GM18907 (cell line): ENCODE data around the gene CCDC86.

Experiments used
- ATAC-seq: cut with Tn5 transposase; IDR thresholded peaks from one replicate; pipeline ENCODE4 v1.9.1; 2021; ENCODE audit warnings: mild to moderate bottlenecking, moderate library complexity; ENCODE audit not compliant: unreplicated experiment

Gene CCDC86

GRCh38 chr11:60867871-60868681 is 26.2 kb downstream of the CCDC86 start:
- no peak for ATAC-seq

GRCh38 chr11:60868682-60869450 is 27.0 kb downstream of the CCDC86 start:
- no peak for ATAC-seq

- ATAC-seq, result no peak
These were observed 27.5 kb downstream of the CCDC86 start for GRCh38 chr11:60869451-60869825.

- ATAC-seq, result no peak
These were observed 28.4 kb downstream of the CCDC86 start for GRCh38 chr11:60870276-60870675.

DNA sequence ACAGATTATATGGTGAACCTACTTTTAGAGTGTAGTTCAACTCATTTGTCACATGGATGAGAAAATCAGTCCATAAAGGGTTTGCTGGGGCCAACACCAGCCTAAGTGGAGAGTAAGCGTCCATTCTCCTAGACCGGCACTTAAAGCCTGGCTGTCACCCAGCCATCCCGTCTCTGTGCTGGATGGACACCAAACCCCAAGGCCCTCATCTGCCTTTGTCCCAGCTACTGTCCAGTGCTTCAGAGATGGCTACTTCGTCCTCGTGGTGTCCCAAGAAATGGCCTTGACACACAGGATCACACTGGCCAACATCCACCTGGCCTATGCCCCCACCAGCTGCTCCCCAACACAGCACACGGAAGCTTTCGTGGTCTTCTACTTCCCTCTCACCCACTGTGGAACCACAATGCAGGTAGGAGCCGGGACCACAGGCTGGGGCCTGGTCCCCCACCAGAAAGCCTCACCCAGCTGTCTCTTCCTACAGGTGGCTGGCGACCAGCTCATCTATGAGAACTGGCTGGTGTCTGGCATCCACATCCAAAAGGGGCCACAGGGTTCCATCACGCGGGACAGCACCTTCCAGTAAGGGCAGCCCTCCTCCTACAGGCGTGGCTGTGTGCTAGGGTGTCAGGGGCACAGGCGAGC is 28.9 kb downstream of the CCDC86 start:
- no peak for ATAC-seq

GRCh38 chr11:60871378-60872061 is 29.6 kb downstream of the CCDC86 start:
- no peak for ATAC-seq

GRCh38 chr11:60872124-60872960 is 30.4 kb downstream of the CCDC86 start:
- no peak for ATAC-seq

- no peak for ATAC-seq
These were observed 31.1 kb downstream of the CCDC86 start for GRCh38 chr11:60872961-60873524.

GRCh38 chr11:60873533-60873932 is 31.6 kb downstream of the CCDC86 start:
- ATAC-seq, result no peak

DNA sequence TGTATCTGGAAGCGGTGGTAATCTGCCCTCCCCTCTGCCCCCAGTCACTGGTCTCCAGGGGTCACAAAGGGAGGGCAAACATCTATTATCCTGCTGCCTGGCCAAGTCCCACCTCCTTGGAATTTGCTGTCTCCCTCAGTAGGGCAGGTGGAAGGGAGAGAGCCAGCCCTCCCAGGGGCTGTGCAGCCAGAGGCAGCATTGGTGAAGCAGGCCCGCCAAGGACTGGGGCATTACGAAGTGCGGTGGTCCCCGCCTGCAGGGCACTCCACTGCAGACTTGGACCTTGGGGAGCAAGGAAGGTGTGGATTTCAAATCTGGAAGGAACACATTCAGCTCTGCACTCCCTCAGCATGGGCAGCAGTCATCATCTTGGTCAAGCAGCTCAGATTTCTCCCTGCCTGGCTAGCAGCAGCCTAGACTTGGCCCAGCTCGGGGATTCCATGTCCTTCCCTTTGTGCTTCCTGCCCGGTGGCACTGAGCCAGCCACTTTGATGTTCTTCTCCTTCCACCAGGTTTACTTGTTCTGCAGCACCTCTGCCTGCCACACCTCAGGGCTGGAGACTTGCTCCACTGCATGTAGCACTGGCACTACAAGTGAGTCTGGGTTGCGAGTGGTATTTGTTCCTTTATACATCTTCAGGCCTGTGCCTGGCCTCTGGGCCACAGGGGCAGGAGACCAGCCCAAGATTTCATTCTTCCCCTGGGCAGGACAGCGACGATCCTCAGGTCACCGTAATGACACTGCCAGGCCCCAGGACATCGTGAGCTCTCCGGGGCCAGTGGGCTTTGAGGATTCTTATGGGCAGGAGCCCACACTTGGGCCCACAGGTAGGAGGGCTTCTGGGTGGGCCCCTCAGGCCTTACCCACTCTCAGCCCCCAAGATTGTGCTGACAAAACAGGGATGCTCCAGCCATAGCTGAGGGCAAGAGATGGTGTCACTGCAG is 32.8 kb downstream of the CCDC86 start:
- ATAC-seq, result no peak

- ATAC-seq, result no peak
These were observed 33.7 kb downstream of the CCDC86 start for GRCh38 chr11:60875366-60876167.

DNA sequence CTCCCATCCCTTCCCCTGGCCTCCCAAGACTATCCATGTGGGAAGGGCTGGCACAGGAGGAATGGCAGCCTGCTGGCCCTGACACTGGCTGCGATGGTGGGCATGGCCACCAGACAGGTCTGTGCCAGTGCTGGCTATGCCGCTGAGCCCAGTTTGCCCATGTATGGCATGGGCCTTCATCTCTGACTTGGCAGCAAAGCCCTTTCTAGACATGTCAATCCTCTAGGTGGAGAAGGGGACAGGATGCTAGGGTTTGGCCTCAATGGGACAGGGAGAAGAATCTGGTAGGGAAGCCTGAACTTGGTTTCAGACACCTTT is 34.2 kb downstream of the CCDC86 start:
- no peak for ATAC-seq

DNA sequence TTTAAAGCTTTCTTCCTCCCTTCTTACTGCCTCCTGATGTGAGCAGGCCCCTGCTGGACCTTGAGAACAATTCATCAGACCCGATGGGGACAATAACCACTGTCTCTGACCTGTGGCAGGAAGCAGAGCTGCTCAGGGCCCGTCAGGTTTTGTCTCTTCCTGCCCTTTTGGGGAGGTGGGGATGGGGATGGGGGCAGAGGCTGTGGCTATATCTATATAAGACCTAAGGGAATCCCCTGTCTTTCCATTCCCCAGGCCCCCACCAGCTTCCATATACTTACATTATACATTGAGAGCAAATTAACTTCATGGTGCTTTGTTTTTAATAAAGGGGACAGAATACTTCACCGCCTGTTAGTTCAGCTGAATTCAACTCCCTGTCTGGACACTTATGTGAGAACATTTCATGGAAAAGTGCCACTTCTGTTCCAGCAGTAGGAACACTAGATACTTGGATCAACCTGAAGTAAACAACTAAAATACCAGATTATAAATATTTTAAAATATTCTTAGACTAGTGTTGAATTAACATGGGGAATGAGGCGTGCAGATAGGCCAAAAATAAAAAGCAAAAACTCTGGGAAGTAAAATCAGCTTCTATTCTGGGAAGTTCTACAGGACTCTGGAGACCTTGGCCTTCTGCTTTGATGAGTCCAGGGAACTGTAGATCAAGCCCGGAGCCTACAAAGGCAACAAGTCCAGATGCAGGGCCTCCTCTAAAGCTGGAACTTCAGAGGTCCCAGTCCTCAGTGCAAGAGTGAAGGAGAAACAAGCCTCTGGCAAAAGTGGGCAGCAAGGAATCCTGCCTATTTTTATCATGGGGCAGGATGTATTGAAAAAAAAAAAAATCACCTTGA is 36.6 kb downstream of the CCDC86 start:
- no peak for ATAC-seq

DNA sequence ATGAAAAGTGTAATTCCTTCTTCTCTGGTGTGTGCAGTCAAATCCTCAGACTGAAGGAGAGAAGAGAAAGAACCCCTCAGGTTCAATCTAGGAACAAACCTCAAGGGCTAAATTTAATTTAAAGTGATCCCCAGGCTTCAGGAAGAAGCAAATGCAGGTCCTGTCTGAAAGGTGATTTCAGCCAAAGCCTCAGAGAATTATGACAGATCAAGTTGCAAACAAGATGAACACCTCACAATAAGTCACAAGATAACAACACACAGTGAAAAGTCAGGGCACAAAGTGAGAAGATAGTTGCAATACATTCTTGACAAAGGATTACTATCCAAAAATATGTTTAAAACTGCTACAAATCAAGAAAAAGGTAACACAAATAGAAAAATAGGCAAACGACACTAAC is 37.2 kb downstream of the CCDC86 start:
- ATAC-seq, result no peak

- ATAC-seq, result no peak
These were observed 38.2 kb downstream of the CCDC86 start for GRCh38 chr11:60879971-60880588.

DNA sequence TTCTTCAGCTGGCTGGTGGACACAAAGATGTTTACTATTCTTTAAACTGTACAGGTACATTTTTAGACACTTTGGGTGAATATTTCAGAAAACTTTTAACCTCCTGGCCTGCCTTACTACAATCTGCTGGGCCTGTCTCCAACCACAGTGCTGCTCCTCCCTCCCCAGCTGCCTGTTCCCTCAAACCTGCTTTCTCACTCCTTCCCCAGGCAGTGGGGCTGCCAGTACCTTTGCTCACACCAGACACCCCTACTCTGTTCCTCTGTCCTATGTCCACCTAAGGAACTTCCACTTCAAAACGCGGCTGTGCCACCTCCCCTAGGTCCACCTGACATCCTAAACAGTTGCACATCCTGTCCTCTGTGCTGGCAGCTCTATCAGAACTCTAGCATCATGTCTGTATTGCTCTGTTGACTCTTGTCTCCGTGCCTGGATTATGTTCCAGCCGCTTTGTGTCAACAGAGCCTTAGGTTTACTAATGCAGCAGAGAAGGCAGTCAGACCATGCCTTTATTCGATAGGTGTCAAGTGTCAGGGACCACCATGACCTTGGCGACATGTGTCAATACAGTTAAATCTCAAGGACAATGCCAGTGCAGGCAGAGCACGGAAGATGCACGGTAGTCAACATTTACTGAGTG is 38.9 kb downstream of the CCDC86 start:
- no peak for ATAC-seq
